ENCODE measurements around the gene SIM1.

DNA sequence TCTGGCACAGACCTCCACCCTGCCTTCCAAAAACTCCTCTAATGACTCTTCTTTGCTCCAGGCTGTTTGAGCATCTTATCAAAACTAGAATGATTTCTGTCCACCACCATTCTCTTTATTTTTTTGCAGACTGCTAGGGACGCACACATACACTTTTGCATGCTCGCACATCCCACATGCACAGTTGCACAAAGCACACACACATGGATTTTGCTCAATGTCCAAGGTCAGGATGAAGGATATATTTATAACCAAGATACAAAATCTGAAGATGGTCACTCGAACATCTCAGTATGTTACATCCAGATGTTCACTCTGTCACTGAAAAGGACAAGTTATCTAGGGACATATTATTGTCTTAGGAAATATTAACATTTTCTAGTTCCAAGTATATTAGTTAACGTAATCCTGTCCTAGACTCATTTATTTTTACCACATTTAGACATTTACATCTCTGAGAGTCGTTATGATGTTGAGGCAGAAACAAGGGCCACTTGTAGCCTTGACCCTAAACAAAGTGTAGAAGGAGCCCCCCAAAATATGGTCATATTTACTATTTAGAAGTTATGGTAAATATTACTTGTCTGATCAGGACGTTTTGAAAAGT lies 3.4 kb upstream of the SIM1 start:
- TF ChIP-seq, protein P1, sequence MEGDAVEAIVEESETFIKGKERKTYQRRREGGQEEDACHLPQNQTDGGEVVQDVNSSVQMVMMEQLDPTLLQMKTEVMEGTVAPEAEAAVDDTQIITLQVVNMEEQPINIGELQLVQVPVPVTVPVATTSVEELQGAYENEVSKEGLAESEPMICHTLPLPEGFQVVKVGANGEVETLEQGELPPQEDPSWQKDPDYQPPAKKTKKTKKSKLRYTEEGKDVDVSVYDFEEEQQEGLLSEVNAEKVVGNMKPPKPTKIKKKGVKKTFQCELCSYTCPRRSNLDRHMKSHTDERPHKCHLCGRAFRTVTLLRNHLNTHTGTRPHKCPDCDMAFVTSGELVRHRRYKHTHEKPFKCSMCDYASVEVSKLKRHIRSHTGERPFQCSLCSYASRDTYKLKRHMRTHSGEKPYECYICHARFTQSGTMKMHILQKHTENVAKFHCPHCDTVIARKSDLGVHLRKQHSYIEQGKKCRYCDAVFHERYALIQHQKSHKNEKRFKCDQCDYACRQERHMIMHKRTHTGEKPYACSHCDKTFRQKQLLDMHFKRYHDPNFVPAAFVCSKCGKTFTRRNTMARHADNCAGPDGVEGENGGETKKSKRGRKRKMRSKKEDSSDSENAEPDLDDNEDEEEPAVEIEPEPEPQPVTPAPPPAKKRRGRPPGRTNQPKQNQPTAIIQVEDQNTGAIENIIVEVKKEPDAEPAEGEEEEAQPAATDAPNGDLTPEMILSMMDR (IDR thresholded peaks at IDR 0.05) = no peak
- TF ChIP-seq EZH2phosphoT487 (IDR thresholded peaks at IDR 0.05) (no peak), EZH2 (IDR thresholded peaks at IDR 0.05) (no peak)

Measured in neural progenitor cell (in vitro differentiated cells).